Measurements from ENCODE around the gene GADD45B. TPM values are rescaled to one million over a fixed set of nuclear protein-coding genes. Genes with fewer than 3 reads are reported as not detected.
A peak's percentile ranks its signal among the peaks of the same experiment; 100 is the strongest.
"Not testable (repeated sequence)": the region's sequence is repeated elsewhere in the genome, so short reads cannot be mapped to it uniquely, and the experiment has no call there.

The GADD45B gene
- total RNA-seq, 3 donors from 2014 or later (not counting 1 experiment from before 2014, with no cell fraction given) = 198 to 247 (median 212) TPM

- DNase-seq = no peak
- no peak overlapping the region for H3K4me3 ChIP-seq (ENCODE audit: low read length)
- no peak overlapping the region for H3K4me3 Mint-ChIP-seq
- H3K9me3 Mint-ChIP-seq = no peaks in the 10 kb centered on the region
- no peaks in the 10 kb centered on the region for H3K9me3 ChIP-seq (ENCODE audit: control insufficient read depth, insufficient read depth, low read length)
- H3K27ac Mint-ChIP-seq = no peak overlapping the region
- WGBS (ENCODE audit: insufficient coverage) = 97% methylated on average over 16 of the region's 16 CpGs
- H3K36me3 Mint-ChIP-seq = no peaks in the 10 kb centered on the region
- TF ChIP-seq, protein P1, sequence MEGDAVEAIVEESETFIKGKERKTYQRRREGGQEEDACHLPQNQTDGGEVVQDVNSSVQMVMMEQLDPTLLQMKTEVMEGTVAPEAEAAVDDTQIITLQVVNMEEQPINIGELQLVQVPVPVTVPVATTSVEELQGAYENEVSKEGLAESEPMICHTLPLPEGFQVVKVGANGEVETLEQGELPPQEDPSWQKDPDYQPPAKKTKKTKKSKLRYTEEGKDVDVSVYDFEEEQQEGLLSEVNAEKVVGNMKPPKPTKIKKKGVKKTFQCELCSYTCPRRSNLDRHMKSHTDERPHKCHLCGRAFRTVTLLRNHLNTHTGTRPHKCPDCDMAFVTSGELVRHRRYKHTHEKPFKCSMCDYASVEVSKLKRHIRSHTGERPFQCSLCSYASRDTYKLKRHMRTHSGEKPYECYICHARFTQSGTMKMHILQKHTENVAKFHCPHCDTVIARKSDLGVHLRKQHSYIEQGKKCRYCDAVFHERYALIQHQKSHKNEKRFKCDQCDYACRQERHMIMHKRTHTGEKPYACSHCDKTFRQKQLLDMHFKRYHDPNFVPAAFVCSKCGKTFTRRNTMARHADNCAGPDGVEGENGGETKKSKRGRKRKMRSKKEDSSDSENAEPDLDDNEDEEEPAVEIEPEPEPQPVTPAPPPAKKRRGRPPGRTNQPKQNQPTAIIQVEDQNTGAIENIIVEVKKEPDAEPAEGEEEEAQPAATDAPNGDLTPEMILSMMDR (IDR thresholded peaks at IDR 0.05) = no peak
- ATAC-seq = no peak
- H3K27me3 Mint-ChIP-seq (ENCODE audit: low read depth in 2 of 2) = no peaks in the 10 kb centered on the region
- H3K4me1 ChIP-seq (ENCODE audit: control insufficient read depth, insufficient read depth, low read length) = peaks cover 10% of the 10 kb centered on the region
- no peaks in the 10 kb centered on the region for H3K36me3 ChIP-seq (ENCODE audit: control insufficient read depth, insufficient read depth, low read length)
- H3K27me3 ChIP-seq (ENCODE audit: control insufficient read depth, insufficient read depth, low read length) = no peaks in the 10 kb centered on the region
- intact Hi-C loops (cut with micrococcal nuclease) = no loop called here
- H3K27ac ChIP-seq (ENCODE audit: low read length) = no peak overlapping the region
- H3K4me1 Mint-ChIP-seq = no peaks in the 10 kb centered on the region
These were observed 39.1 kb downstream of the GADD45B start for GRCh38 chr19:2514981-2515518.

GRCh38 chr19:2516727-2517126 is 40.8 kb downstream of the GADD45B start:
- Mint-ChIP-seq H3K27ac (no peak overlapping the region), H3K27me3 (ENCODE audit: low read depth in 2 of 2) (no peaks in the 10 kb centered on the region), H3K9me3 (no peaks in the 10 kb centered on the region), H3K36me3 (no peaks in the 10 kb centered on the region), H3K4me1 (no peaks in the 10 kb centered on the region), H3K4me3 (no peak overlapping the region)
- ATAC-seq (no peak), DNase-seq (no peak)
- WGBS (ENCODE audit: insufficient coverage) = 96% methylated on average over 16 of the region's 18 CpGs
- Histone ChIP-seq H3K9me3 (ENCODE audit: control insufficient read depth, insufficient read depth, low read length) (no peaks in the 10 kb centered on the region), H3K4me3 (ENCODE audit: low read length) (no peak overlapping the region), H3K36me3 (ENCODE audit: control insufficient read depth, insufficient read depth, low read length) (no peaks in the 10 kb centered on the region), H3K27me3 (ENCODE audit: control insufficient read depth, insufficient read depth, low read length) (no peaks in the 10 kb centered on the region), H3K4me1 (ENCODE audit: control insufficient read depth, insufficient read depth, low read length) (peaks cover 10% of the 10 kb centered on the region), H3K27ac (ENCODE audit: low read length) (no peak overlapping the region)
- intact Hi-C loops (cut with micrococcal nuclease) = no loop called here
- TF ChIP-seq, protein P1 (IDR thresholded peaks at IDR 0.05) = no peak

- H3K4me3 Mint-ChIP-seq = no peak overlapping the region
These were observed 42.1 kb downstream of the GADD45B start for GRCh38 chr19:2517881-2518601.

GRCh38 chr19:2518856-2519255 is 42.9 kb downstream of the GADD45B start:
- WGBS (ENCODE audit: insufficient coverage) = 95% methylated on average over 8 of the region's 11 CpGs
- not testable (repeated sequence) for H3K4me3 Mint-ChIP-seq, H3K4me1 Mint-ChIP-seq

More at GRCh38 chr19:2517881-2518601, 42.1 kb downstream of the GADD45B start:
- Mint-ChIP-seq H3K9me3 (no peaks in the 10 kb centered on the region), H3K36me3 (no peaks in the 10 kb centered on the region), H3K27me3 (ENCODE audit: low read depth in 2 of 2) (no peaks in the 10 kb centered on the region), H3K27ac (no peak overlapping the region), H3K4me1 (no peaks in the 10 kb centered on the region)
- TF ChIP-seq, protein P1 (IDR thresholded peaks at IDR 0.05) = no peak
- Histone ChIP-seq H3K4me1 (ENCODE audit: control insufficient read depth, insufficient read depth, low read length) (peaks cover 10% of the 10 kb centered on the region), H3K9me3 (ENCODE audit: control insufficient read depth, insufficient read depth, low read length) (no peaks in the 10 kb centered on the region), H3K4me3 (ENCODE audit: low read length) (no peak overlapping the region), H3K27ac (ENCODE audit: low read length) (no peak overlapping the region), H3K36me3 (ENCODE audit: control insufficient read depth, insufficient read depth, low read length) (no peaks in the 10 kb centered on the region), H3K27me3 (ENCODE audit: control insufficient read depth, insufficient read depth, low read length) (no peaks in the 10 kb centered on the region)
- ATAC-seq (no peak), DNase-seq (peak in 1 of 2 donors; percentile 27)
- intact Hi-C loops (cut with micrococcal nuclease) = no loop called here
- WGBS (ENCODE audit: insufficient coverage) = 49% methylated on average over 35 of the region's 35 CpGs

More at GRCh38 chr19:2518856-2519255, 42.9 kb downstream of the GADD45B start:
- H3K4me3 ChIP-seq (ENCODE audit: low read length); H3K36me3 Mint-ChIP-seq; DNase-seq; ATAC-seq; H3K27ac Mint-ChIP-seq; H3K36me3 ChIP-seq (ENCODE audit: control insufficient read depth, insufficient read depth, low read length); intact Hi-C loops (cut with micrococcal nuclease); H3K27me3 Mint-ChIP-seq (ENCODE audit: low read depth in 2 of 2); H3K9me3 Mint-ChIP-seq; H3K9me3 ChIP-seq (ENCODE audit: control insufficient read depth, insufficient read depth, low read length); H3K27me3 ChIP-seq (ENCODE audit: control insufficient read depth, insufficient read depth, low read length); H3K27ac ChIP-seq (ENCODE audit: low read length): not testable (repeated sequence)
- H3K4me1 ChIP-seq (ENCODE audit: control insufficient read depth, insufficient read depth, low read length) = peaks cover 10% of the 10 kb centered on the region

Data from natural killer cell (primary cell).